A673 (cell line): ENCODE results near the gene ING5. TPM values are rescaled to one million over a fixed set of nuclear protein-coding genes. Genes with fewer than 3 reads are reported as not detected.

Experiments
- BruUV-seq: library from RNA; stranded (reverse); fragments of 400-500 nt; replicated peaks from 2 replicates; lab custom pipeline; 2021; lab: Mats Ljungman, UMichigan
- CTCF ChIA-PET: fragments of 300-600 bp; sonication (Branson Sonifier 250); formaldehyde crosslinking; loops from one replicate; lab custom pipeline; 2022; ENCODE audit warnings: antibody characterized with exemption; lab: Charles Lee
- POLR2A ChIA-PET: fragments of 300-600 bp; sonication (Branson Sonifier 250); formaldehyde crosslinking; loops from one replicate; lab custom pipeline; 2022; ENCODE audit warnings: antibody characterized with exemption; ENCODE audit not compliant: low non-redundant PET; lab: Charles Lee
- DNase-seq: peaks from one replicate; pipeline ENCODE4 v3.0.0-alpha.2; 2015; ENCODE audit warnings: low spot score
- H3K27ac ChIP-seq: fragments of 200-600 bp; sonication (generic); 2 replicates; pipeline ENCODE4 v1.5.1; 2016; ENCODE audit warnings: mixed run types, low read depth, mild to moderate bottlenecking, mixed read lengths, antibody characterized with exemption, low read length; ENCODE audit not compliant: poor library complexity, severe bottlenecking
- H3K27me3 ChIP-seq: fragments of 200-600 bp; sonication (generic); replicated peaks from 2 replicates; pipeline ENCODE4 v1.6.1; 2017; ENCODE audit warnings: mixed run types, low read depth, mild to moderate bottlenecking, mixed read lengths, antibody characterized with exemption, low read length; ENCODE audit not compliant: insufficient read depth, poor library complexity
- H3K36me3 ChIP-seq: fragments of 200-600 bp; sonication (generic); 2 replicates; pipeline ENCODE4 v1.6.1; 2016; ENCODE audit warnings: mixed run types, mild to moderate bottlenecking, mixed read lengths, antibody characterized with exemption, low read length; ENCODE audit not compliant: insufficient read depth, poor library complexity, severe bottlenecking
- H3K4me1 ChIP-seq: fragments of 200-600 bp; sonication (generic); 2 replicates; pipeline ENCODE4 v1.6.1; 2017; ENCODE audit warnings: mixed run types, mild to moderate bottlenecking, mixed read lengths, antibody characterized with exemption, low read length; ENCODE audit not compliant: insufficient read depth, poor library complexity, severe bottlenecking
- H3K4me3 ChIP-seq: fragments of 200-600 bp; sonication (generic); 2 replicates; pipeline ENCODE4 v1.5.1; 2016; ENCODE audit warnings: low read depth, mixed run types, mild to moderate bottlenecking, mixed read lengths, low read length; ENCODE audit not compliant: poor library complexity, severe bottlenecking
- H3K9me3 ChIP-seq: fragments of 200-600 bp; sonication (generic); 2 replicates; pipeline ENCODE4 v1.6.1; 2016; ENCODE audit warnings: mixed run types, low read depth, mild to moderate bottlenecking, mixed read lengths, antibody characterized with exemption, low read length; ENCODE audit not compliant: poor library complexity, severe bottlenecking
- CTCF ChIP-seq: fragments of 300-800, 200-600 bp; sonication (generic); conservative IDR thresholded peaks from 2 replicates; pipeline ENCODE4 v1.5.1; 2017; ENCODE audit warnings: low read depth, mild to moderate bottlenecking, antibody characterized with exemption, low read length, moderate library complexity, mixed read lengths
- EZH2 ChIP-seq: fragments of 200-600 bp; sonication (generic); IDR thresholded peaks from 2 replicates; pipeline ENCODE4 v1.6.1; 2017; ENCODE audit warnings: borderline replicate concordance, low read depth, mild to moderate bottlenecking, mixed read lengths, antibody characterized with exemption, low read length; ENCODE audit not compliant: poor library complexity, severe bottlenecking
- intact Hi-C: fragments of 100-400 bp; cut with micrococcal nuclease; formaldehyde crosslinking; loops from one replicate; pipeline ENCODE4 v1.10.0; 2022; ENCODE audit not compliant: unreplicated experiment
- total RNA-seq: library from RNA; stranded (reverse); gene quantifications from 2 replicates; pipeline ENCODE4 v1.2.3, GENCODE V29; 2021

Gene ING5
- total RNA-seq, 1 experiment from 2014 or later: 70.3 TPM

- intact Hi-C loops: loop anchor here (2.0 kb wide), 1 partner anchor 211 kb away; no protein-coding TSS in a partner anchor
- BruUV-seq: no TSS peak
- Histone ChIP-seq H3K9me3 (no peaks in the 10 kb centered on the region), H3K27ac (no peak overlapping the region), H3K27me3 (no peaks in the 10 kb centered on the region), H3K4me1 (no peaks in the 10 kb centered on the region), H3K4me3 (no peak overlapping the region), H3K36me3 (peaks cover 6% of the 10 kb centered on the region)
- CTCF ChIA-PET: interaction anchor here (0.7 to 1.9 kb wide), 3 partner anchors 10 to 68 kb away, joined by 3 to 6 read pairs (median 3); no protein-coding TSS in a partner anchor
- no peak for DNase-seq
- no peak for TF ChIP-seq CTCF
- TF ChIP-seq EZH2: no peak
- POLR2A ChIA-PET: no interaction called here
Observed at GRCh38 chr2:241665731-241666440, 36.0 kb upstream of the ING5 start.

- no TSS peak for BruUV-seq
- Histone ChIP-seq H3K36me3 (no peaks in the 10 kb centered on the region), H3K9me3 (no peaks in the 10 kb centered on the region), H3K27me3 (no peaks in the 10 kb centered on the region), H3K4me1 (no peaks in the 10 kb centered on the region), H3K27ac (no peak overlapping the region), H3K4me3 (no peak overlapping the region)
- ChIA-PET CTCF (no interaction called here), POLR2A (no interaction called here)
- DNase-seq: no peak
- intact Hi-C loops: no loop called here
- TF ChIP-seq CTCF (no peak), EZH2 (no peak)
Observed at GRCh38 chr2:241666627-241667400, 35.0 kb upstream of the ING5 start.

- ChIA-PET CTCF (no interaction called here), POLR2A (interaction anchor here (0.6 kb wide), 1 partner anchor 332 kb away, joined by 3 read pairs; no protein-coding TSS in a partner anchor)
- Histone ChIP-seq H3K4me1 (no peaks in the 10 kb centered on the region), H3K27me3 (no peaks in the 10 kb centered on the region), H3K27ac (no peak overlapping the region), H3K9me3 (no peaks in the 10 kb centered on the region), H3K4me3 (no peak overlapping the region), H3K36me3 (peaks cover 4% of the 10 kb centered on the region)
- TF ChIP-seq CTCF (no peak), EZH2 (no peak)
- DNase-seq: no peak
- intact Hi-C loops: no loop called here
- no TSS peak for BruUV-seq
Observed at GRCh38 chr2:241668354-241668753, 33.5 kb upstream of the ING5 start.
